H1 (cell line): ENCODE measurements around the gene SRPX2. TPM values are rescaled to one million over a fixed set of nuclear protein-coding genes. Genes with fewer than 3 reads are reported as not detected.

Experiments used
- CTCF ChIA-PET: fragments of 300-600 bp; sonication (Branson Sonifier 250); formaldehyde crosslinking; loops from one replicate; lab custom pipeline; 2021; ENCODE audit not compliant: partially characterized antibody; lab: Charles Lee
- POLR2A ChIA-PET: fragments of 300-600 bp; sonication (Branson Sonifier 250); formaldehyde crosslinking; loops from one replicate; lab custom pipeline; 2021; ENCODE audit warnings: inconsistent platforms; ENCODE audit not compliant: partially characterized antibody; lab: Charles Lee
- DNase-seq, 2 experiments: peaks; one replicate each; pipeline versions ENCODE4 v3.0.0 to v3.0.0-alpha.2; 2010 to 2022; ENCODE audit warnings: low spot score in 2 of 2, low read depth in 1 of 2, mixed read lengths in 1 of 2
- FAIRE-seq: peaks from 2 replicates; lab custom pipeline; 2011; peaks lifted over from hg19 to GRCh38; lab: Jason Lieb, UNC
- H2AFZ ChIP-seq: 2 replicates; pipeline ENCODE4 v1.8.1; 2012; ENCODE audit warnings: low read length, inconsistent platforms
- H2AK5ac ChIP-seq: 2 replicates; pipeline ENCODE4 v1.6.1; 2013; ENCODE audit warnings: low read depth, low read length
- H2BK120ac ChIP-seq: replicated peaks from 2 replicates; pipeline ENCODE3; 2013; ENCODE audit warnings: low read depth, low read length, inconsistent platforms
- H2BK12ac ChIP-seq: 2 replicates; pipeline ENCODE4 v1.6.1; 2013; ENCODE audit warnings: low read depth, low read length
- H2BK15ac ChIP-seq: 2 replicates; pipeline ENCODE4 v1.6.1; 2013; ENCODE audit warnings: low read length
- H2BK20ac ChIP-seq: 2 replicates; pipeline ENCODE4 v1.6.1; 2013; ENCODE audit warnings: low read length
- H2BK5ac ChIP-seq: 2 replicates; pipeline ENCODE4 v1.6.1; 2013; ENCODE audit warnings: low read depth, low read length
- H3K14ac ChIP-seq: 2 replicates; pipeline ENCODE4 v1.6.1; 2013; ENCODE audit warnings: inconsistent platforms; ENCODE audit not compliant: insufficient read length
- H3K18ac ChIP-seq: 2 replicates; pipeline ENCODE4 v1.6.1; 2013; ENCODE audit warnings: low read length; ENCODE audit errors: extremely low read depth
- H3K23ac ChIP-seq: 2 replicates; pipeline ENCODE4 v1.6.1; 2013; ENCODE audit warnings: inconsistent platforms; ENCODE audit not compliant: insufficient read length
- H3K23me2 ChIP-seq: 2 replicates; pipeline ENCODE4 v1.6.1; 2013; ENCODE audit warnings: low read depth, low read length
- H3K27ac ChIP-seq: 2 replicates; pipeline ENCODE4 v1.6.1; 2011; ENCODE audit warnings: low read depth, low read length, inconsistent platforms
- H3K27me3 ChIP-seq, 4 experiments: replicated peaks in 1 of 4; 1 replicate in 1 of 4; 2 replicates in 3 of 4; pipeline versions ENCODE4 v1.6.1 to v1.8.1; 2011 to 2013; ENCODE audit warnings: low read length in 3 of 4, mild to moderate bottlenecking in 3 of 4, inconsistent platforms in 2 of 4, mixed read lengths in 2 of 4, moderate library complexity in 1 of 4; ENCODE audit not compliant: control insufficient read depth in 3 of 4, insufficient read depth in 3 of 4; ENCODE audit errors: extremely low read depth in 1 of 4
- H3K36me3 ChIP-seq, 4 experiments: 2 replicates each; pipeline versions ENCODE4 v1.6.1 to v1.8.1; 2011 to 2013; ENCODE audit warnings: mild to moderate bottlenecking in 4 of 4, low read length in 3 of 4, moderate library complexity in 2 of 4, control low read depth in 1 of 4, inconsistent platforms in 1 of 4; ENCODE audit not compliant: insufficient read depth in 4 of 4, control insufficient read depth in 2 of 4
- H3K4ac ChIP-seq: replicated peaks from 2 replicates; pipeline ENCODE3; 2013; ENCODE audit warnings: low read length, low read depth, mixed read lengths, inconsistent platforms; ENCODE audit not compliant: insufficient read length
- H3K4me1 ChIP-seq, 4 experiments: replicated peaks in 1 of 4; 1 replicate in 1 of 4; 2 replicates in 3 of 4; pipeline versions ENCODE4 v1.6.1 to v1.8.1; 2011 to 2013; ENCODE audit warnings: low read length in 3 of 4, inconsistent platforms in 2 of 4, mixed read lengths in 1 of 4; ENCODE audit not compliant: insufficient read depth in 4 of 4, control insufficient read depth in 3 of 4
- H3K4me2 ChIP-seq, 2 experiments: 2 replicates each; pipeline versions ENCODE4 v1.6.1 to v1.8.1; 2011 to 2013; ENCODE audit warnings: low read depth in 2 of 2, low read length in 2 of 2, control low read depth in 1 of 2, inconsistent platforms in 1 of 2, mild to moderate bottlenecking in 1 of 2; ENCODE audit not compliant: insufficient read depth in 1 of 2
- H3K4me3 ChIP-seq, 4 experiments: fragments of 200-600, 300-600 bp in 1 of 4; sonication (generic), shearing (Covaris generic), sonication (Bioruptor Twin) in 1 of 4; 2 replicates each; pipeline versions ENCODE4 v1.5.1 to v1.8.1; 2011 to 2016; ENCODE audit warnings: low read length in 4 of 4, low read depth in 3 of 4, control low read depth in 2 of 4, inconsistent platforms in 2 of 4, mild to moderate bottlenecking in 2 of 4, mixed read lengths in 1 of 4, moderate library complexity in 1 of 4; ENCODE audit not compliant: insufficient read depth in 2 of 4; ENCODE audit errors: extremely low read depth in 1 of 4
- H3K56ac ChIP-seq: replicated peaks from 2 replicates; pipeline ENCODE3; 2013; ENCODE audit warnings: low read depth, mild to moderate bottlenecking, mixed read lengths, low read length, inconsistent platforms; ENCODE audit not compliant: insufficient read length
- H3K79me1 ChIP-seq: 2 replicates; pipeline ENCODE4 v1.6.1; 2013; ENCODE audit warnings: low read depth, low read length, control low read depth
- H3K79me2 ChIP-seq, 2 experiments: 2 replicates each; pipeline versions ENCODE4 v1.6.1 to v1.8.1; 2012 to 2013; ENCODE audit warnings: low read length in 2 of 2, mild to moderate bottlenecking in 2 of 2, inconsistent platforms in 1 of 2; ENCODE audit not compliant: insufficient read depth in 2 of 2, control insufficient read depth in 1 of 2
- H3K9ac ChIP-seq, 4 experiments: replicated peaks in 1 of 4; 1 replicate in 1 of 4; 2 replicates in 3 of 4; pipeline versions ENCODE4 v1.6.1 to v1.8.1; 2011 to 2013; ENCODE audit warnings: low read depth in 3 of 4, low read length in 3 of 4, control low read depth in 2 of 4, mild to moderate bottlenecking in 2 of 4, moderate library complexity in 2 of 4, inconsistent platforms in 1 of 4; ENCODE audit errors: extremely low read depth in 1 of 4
- H3K9me3 ChIP-seq, 2 experiments: 2 replicates each; pipeline versions ENCODE4 v1.6.1 to v1.8.1; 2012 to 2013; ENCODE audit warnings: mild to moderate bottlenecking in 2 of 2, moderate library complexity in 2 of 2, control low read depth in 1 of 2, inconsistent platforms in 1 of 2, low read depth in 1 of 2, low read length in 1 of 2, mixed read lengths in 1 of 2; ENCODE audit not compliant: insufficient read depth in 2 of 2
- H4K20me1 ChIP-seq, 2 experiments: replicated peaks in 1 of 2; 2 replicates each; pipeline versions ENCODE3 to v1.8.1; 2011 to 2013; ENCODE audit warnings: inconsistent platforms in 2 of 2, low read length in 2 of 2, mild to moderate bottlenecking in 1 of 2; ENCODE audit not compliant: insufficient read depth in 2 of 2, control insufficient read depth in 1 of 2
- H4K5ac ChIP-seq: 2 replicates; pipeline ENCODE4 v1.6.1; 2013; ENCODE audit warnings: low read length, low read depth, mixed read lengths, inconsistent platforms; ENCODE audit not compliant: insufficient read length
- H4K8ac ChIP-seq: 2 replicates; pipeline ENCODE4 v1.8.0; 2013; ENCODE audit warnings: mild to moderate bottlenecking, moderate library complexity, low read length, inconsistent platforms; ENCODE audit not compliant: insufficient read depth; ENCODE audit errors: extremely low read depth
- H4K91ac ChIP-seq: replicated peaks from 2 replicates; pipeline ENCODE3; 2013; ENCODE audit warnings: low read length, mixed read lengths, inconsistent platforms; ENCODE audit not compliant: insufficient read length
- CHD1 ChIP-seq: IDR thresholded peaks from 2 replicates; pipeline ENCODE4 v1.6.1; 2012; ENCODE audit warnings: low read depth, low read length, improper control_type of control experiment
- CREB1 ChIP-seq: IDR thresholded peaks from 2 replicates; pipeline ENCODE4 v1.6.1; 2012; ENCODE audit warnings: inconsistent platforms
- GABPA ChIP-seq: IDR thresholded peaks from 2 replicates; pipeline ENCODE4 v1.6.1; 2011; ENCODE audit warnings: mild to moderate bottlenecking, low read length, moderate library complexity, borderline replicate concordance; ENCODE audit not compliant: insufficient read depth
- KDM4A ChIP-seq: IDR thresholded peaks from one replicate; pipeline ENCODE4 v1.7.1; 2012; ENCODE audit warnings: low read depth, mild to moderate bottlenecking, moderate library complexity, low read length, inconsistent platforms; ENCODE audit not compliant: severe bottlenecking
- NANOG ChIP-seq: IDR thresholded peaks from 2 replicates; pipeline ENCODE4 v1.6.1; 2011; ENCODE audit warnings: low read length, low read depth, mild to moderate bottlenecking, inconsistent platforms; ENCODE audit not compliant: insufficient read depth, poor library complexity, severe bottlenecking
- RAD21 ChIP-seq, 2 experiments: IDR thresholded peaks in 1 of 2; conservative IDR thresholded peaks in 1 of 2; 2 replicates each; pipeline ENCODE4 v1.6.1; 2011; ENCODE audit warnings: low read depth in 2 of 2, low read length in 2 of 2, improper control_type of control experiment in 1 of 2, inconsistent platforms in 1 of 2, mild to moderate bottlenecking in 1 of 2, moderate library complexity in 1 of 2
- RBBP5 ChIP-seq: IDR thresholded peaks from 2 replicates; pipeline ENCODE4 v1.7.1; 2012; ENCODE audit warnings: low read depth, mild to moderate bottlenecking, inconsistent platforms, low read length, moderate library complexity, borderline replicate concordance
- SRF ChIP-seq: IDR thresholded peaks from 2 replicates; pipeline ENCODE4 v1.6.1; 2011; ENCODE audit warnings: mild to moderate bottlenecking, low read depth, low read length, moderate library complexity
- TAF1 ChIP-seq: IDR thresholded peaks from 2 replicates; pipeline ENCODE4 v1.6.1; 2011; ENCODE audit warnings: mild to moderate bottlenecking, low read depth, low read length
- WGBS, 2 experiments: shearing (Covaris generic) in 1 of 2; methylation state at CpG; one replicate each; pipeline versions ENCODE4 v1.1.6 to v1.1.7; 2013 to 2015; ENCODE audit warnings: low lambda C conversion rate in 2 of 2, mixed read lengths in 2 of 2, inconsistent platforms in 1 of 2, low coverage in 1 of 2, missing lambda C conversion rate in 1 of 2; ENCODE audit not compliant: insufficient replicate concordance in 2 of 2, insufficient coverage in 1 of 2, insufficient read length in 1 of 2; ENCODE audit errors: extremely low coverage in 1 of 2, missing lambda C conversion rate in 1 of 2; 5-methylcytosine and 5-hydroxymethylcytosine counted together
- polyA plus RNA-seq, 7 experiments: library from polyadenylated mRNA; depleted of rRNA in 3 of 7; stranded (reverse) in 5 of 7; unstranded in 2 of 7; fragments of >200 nt in 5 of 7; fragments of 200-250 nt in 2 of 7; gene quantifications; 1 replicate in 5 of 7; 2 replicates in 1 of 7; 4 replicates in 1 of 7; pipeline versions ENCODE4 v1.2.1 to v1.2.3, GENCODE V29; 2011 to 2013; ENCODE audit warnings: missing spikeins in 2 of 7, mixed read lengths in 2 of 7
- total RNA-seq: library from RNA; stranded (reverse); fragmentation: NEBNext Ultra II Directional; extraction: Animal tissue kit (Norgen Biotek cat#: 25700); gene quantifications from 2 replicates; pipeline ENCODE4 v1.2.1, GENCODE V29; 2021
- TF ChIP-seq, protein P1 (sequence below): IDR thresholded peaks from 2 replicates; pipeline ENCODE4 v1.6.1; 2011; ENCODE audit warnings: low read length, improper control_type of control experiment
- TF ChIP-seq, protein P2 (sequence below): IDR thresholded peaks from 2 replicates; pipeline ENCODE4 v1.6.1; 2012; ENCODE audit warnings: low read length, inconsistent platforms

Gene SRPX2
- total and polyA plus RNA-seq, 2 of the 8 experiments (the other 6 are each of a cell fraction or from before 2014, with no cell fraction given): not detected

DNA sequence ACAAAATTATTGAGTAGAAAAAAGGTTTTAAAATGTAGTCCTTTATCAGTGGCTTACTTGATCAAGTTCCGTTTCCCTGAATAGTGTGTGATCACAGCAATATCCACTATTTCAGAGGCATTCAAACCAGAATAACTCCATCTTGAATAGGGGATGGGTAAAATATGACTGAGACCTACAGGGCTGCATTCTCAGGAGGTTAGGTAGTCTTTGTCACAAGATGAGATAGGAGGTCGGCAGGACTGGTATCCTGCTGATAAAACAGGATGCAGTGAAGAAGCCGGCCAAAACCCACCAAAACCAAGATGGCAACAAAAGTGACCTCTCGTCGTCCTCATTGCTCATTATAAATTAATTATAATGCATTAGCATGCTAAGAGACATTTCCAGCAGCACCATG is 32.0 kb upstream of the SRPX2 start:
- FAIRE-seq (no peak), DNase-seq (no peak)
- H4K20me1 ChIP-seq: no peaks in the 10 kb centered on the region
- no peak overlapping the region for H2AFZ ChIP-seq
- no peak overlapping the region for H3K9ac ChIP-seq
- H2BK12ac ChIP-seq: no peak overlapping the region
- H3K4me2 ChIP-seq: no peak overlapping the region
- WGBS, 2 experiments: 95% methylated on average over 4 of the region's 5 CpGs; no CpG with 5 or more reads in 1 of the 2 experiments
- H4K8ac ChIP-seq: no peak overlapping the region
- H3K36me3 ChIP-seq: no peaks in the 10 kb centered on the region
- H3K23me2 ChIP-seq: no peaks in the 10 kb centered on the region
- no peak overlapping the region for H3K27ac ChIP-seq
- no peak overlapping the region for H2BK20ac ChIP-seq
- H3K14ac ChIP-seq: no peak overlapping the region
- no peak overlapping the region for H3K23ac ChIP-seq
- no peak overlapping the region for H2BK5ac ChIP-seq
- peaks cover 0 to 5% (median 0%) of the 10 kb centered on the region in 4 experiments; a peak in 1 of 7 replicates for H3K4me1 ChIP-seq
- H3K79me1 ChIP-seq: no peaks in the 10 kb centered on the region
- H3K18ac ChIP-seq: no peak overlapping the region
- no peaks in the 10 kb centered on the region for H3K9me3 ChIP-seq
- H3K4ac ChIP-seq: no peak overlapping the region
- no peak overlapping the region for H2BK15ac ChIP-seq
- no peak overlapping the region for H3K4me3 ChIP-seq
- no peak overlapping the region for H2AK5ac ChIP-seq
- H4K91ac ChIP-seq: no peak overlapping the region
- H3K27me3 ChIP-seq: no peaks in the 10 kb centered on the region
- H3K56ac ChIP-seq: no peak overlapping the region
- no peak overlapping the region for H4K5ac ChIP-seq
- H3K79me2 ChIP-seq: no peaks in the 10 kb centered on the region
- ChIA-PET POLR2A (no interaction called here), CTCF (no interaction called here)
- H2BK120ac ChIP-seq: no peak overlapping the region
- TF ChIP-seq RAD21 (IDR thresholded peaks at IDR 0.05 in 1 of 2, conservative IDR thresholded peaks at IDR 0.05 in 1 of 2; ENCODE audit: low read depth in 2 of 2, low read length in 2 of 2): no peak
- no peak for TF ChIP-seq NANOG
- TF ChIP-seq KDM4A: no peak
- no peak for TF ChIP-seq SRF
- TF ChIP-seq, protein P1, sequence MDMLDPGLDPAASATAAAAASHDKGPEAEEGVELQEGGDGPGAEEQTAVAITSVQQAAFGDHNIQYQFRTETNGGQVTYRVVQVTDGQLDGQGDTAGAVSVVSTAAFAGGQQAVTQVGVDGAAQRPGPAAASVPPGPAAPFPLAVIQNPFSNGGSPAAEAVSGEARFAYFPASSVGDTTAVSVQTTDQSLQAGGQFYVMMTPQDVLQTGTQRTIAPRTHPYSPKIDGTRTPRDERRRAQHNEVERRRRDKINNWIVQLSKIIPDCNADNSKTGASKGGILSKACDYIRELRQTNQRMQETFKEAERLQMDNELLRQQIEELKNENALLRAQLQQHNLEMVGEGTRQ: no peak
- no peak for TF ChIP-seq GABPA
- TF ChIP-seq RBBP5: no peak
- no peak for TF ChIP-seq CHD1
- TF ChIP-seq TAF1: no peak
- TF ChIP-seq CREB1: no peak
- TF ChIP-seq, protein P2, sequence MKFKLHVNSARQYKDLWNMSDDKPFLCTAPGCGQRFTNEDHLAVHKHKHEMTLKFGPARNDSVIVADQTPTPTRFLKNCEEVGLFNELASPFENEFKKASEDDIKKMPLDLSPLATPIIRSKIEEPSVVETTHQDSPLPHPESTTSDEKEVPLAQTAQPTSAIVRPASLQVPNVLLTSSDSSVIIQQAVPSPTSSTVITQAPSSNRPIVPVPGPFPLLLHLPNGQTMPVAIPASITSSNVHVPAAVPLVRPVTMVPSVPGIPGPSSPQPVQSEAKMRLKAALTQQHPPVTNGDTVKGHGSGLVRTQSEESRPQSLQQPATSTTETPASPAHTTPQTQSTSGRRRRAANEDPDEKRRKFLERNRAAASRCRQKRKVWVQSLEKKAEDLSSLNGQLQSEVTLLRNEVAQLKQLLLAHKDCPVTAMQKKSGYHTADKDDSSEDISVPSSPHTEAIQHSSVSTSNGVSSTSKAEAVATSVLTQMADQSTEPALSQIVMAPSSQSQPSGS: no peak
